Hematopoietic multipotent progenitor cell treated with erythropoietin and hydrocortisone succinate and interleukin-3 and kit ligand, for 17 days (in vitro differentiated cells): ENCODE results near the gene KRTAP5-6.
A peak's percentile ranks its signal among the peaks of the same experiment; 100 is the strongest.
"Not testable (repeated sequence)": the region's sequence is repeated elsewhere in the genome, so short reads cannot be mapped to it uniquely, and the experiment has no call there.

Experiments
- DNase-seq: peaks from one replicate; pipeline ENCODE4 v3.0.0-alpha.2; 2015; ENCODE audit warnings: low spot score

KRTAP5-6 gene

GRCh38 chr11:1683904-1684572, 13.0 kb upstream of the KRTAP5-6 start:
- not testable (repeated sequence) for DNase-seq

- not testable (repeated sequence) for DNase-seq
Observed at GRCh38 chr11:1684886-1685874, 11.8 kb upstream of the KRTAP5-6 start.

GRCh38 chr11:1686220-1686619, 10.8 kb upstream of the KRTAP5-6 start:
- DNase-seq: not testable (repeated sequence)

- not testable (repeated sequence) for DNase-seq
Observed at GRCh38 chr11:1688336-1688947, 8.6 kb upstream of the KRTAP5-6 start.

- not testable (repeated sequence) for DNase-seq
Observed at GRCh38 chr11:1689250-1690166, 7.5 kb upstream of the KRTAP5-6 start.

GRCh38 chr11:1690167-1691025, 6.6 kb upstream of the KRTAP5-6 start:
- no peak for DNase-seq

GRCh38 chr11:1691026-1691877, 5.7 kb upstream of the KRTAP5-6 start:
- no peak for DNase-seq

- DNase-seq: no peak
Observed at GRCh38 chr11:1691878-1692707, 4.9 kb upstream of the KRTAP5-6 start.

GRCh38 chr11:1692708-1693326, 4.2 kb upstream of the KRTAP5-6 start:
- DNase-seq: no peak

GRCh38 chr11:1693327-1694063, 3.5 kb upstream of the KRTAP5-6 start:
- peak; percentile 60 for DNase-seq

GRCh38 chr11:1694064-1694845, 2.7 kb upstream of the KRTAP5-6 start:
- peak; percentile 83 for DNase-seq

GRCh38 chr11:1694846-1695547, 2.0 kb upstream of the KRTAP5-6 start:
- DNase-seq: no peak

- DNase-seq: no peak
Observed at GRCh38 chr11:1695548-1696108, 1.4 kb upstream of the KRTAP5-6 start.

GRCh38 chr11:1699771-1700170, 2.8 kb downstream of the KRTAP5-6 start:
- DNase-seq: no peak

- DNase-seq: no peak
Observed at GRCh38 chr11:1701091-1701807, 4.3 kb downstream of the KRTAP5-6 start.
